HCT116 (cell line): ENCODE results near the gene ZNF532. TPM values are rescaled to one million over a fixed set of nuclear protein-coding genes. Genes with fewer than 3 reads are reported as not detected.
"Not testable (repeated sequence)": the region's sequence is repeated elsewhere in the genome, so short reads cannot be mapped to it uniquely, and the experiment has no call there.

Source experiments
- ATAC-seq: fragments of 200-7000 bp; cut with Tn5 transposase; 2 replicates; pipeline ENCODE4 v1.9.1; 2020; ENCODE audit warnings: mild to moderate bottlenecking, moderate library complexity
- BruUV-seq: library from RNA; stranded (reverse); fragments of 400-500 nt; replicated peaks from 2 replicates; lab custom pipeline; 2021; lab: Mats Ljungman, UMichigan
- CTCF ChIA-PET: fragments of 300-600 bp; sonication (Branson Sonifier 250); formaldehyde crosslinking; loops from one replicate; lab custom pipeline; 2021; ENCODE audit warnings: antibody characterized with exemption; lab: Charles Lee
- POLR2A ChIA-PET: fragments of 300-600, 350-600 bp; sonication (Branson Sonifier 250); formaldehyde crosslinking; loops from one replicate; lab custom pipeline; 2021; ENCODE audit warnings: antibody characterized with exemption; lab: Charles Lee
- RAD21 ChIA-PET, 2 experiments: fragments of 300-600 bp; sonication (Branson Sonifier 250); formaldehyde crosslinking; loops; one replicate each; lab custom pipeline; 2023; ENCODE audit warnings: low total read pairs in 2 of 2; ENCODE audit not compliant: uncharacterized antibody in 2 of 2, unreplicated experiment in 2 of 2, low non-redundant PET in 1 of 2; lab: Charles Lee
- DNase-seq: peaks from one replicate; pipeline ENCODE4 v3.0.0-alpha.2; 2010; ENCODE audit warnings: low read depth, low spot score
- H2AFZ ChIP-seq: fragments of 200-600 bp; shearing (Covaris generic), sonication (generic); 2 replicates; pipeline ENCODE4 v1.6.1; 2017; ENCODE audit warnings: low read depth, mixed run types, mixed read lengths, antibody characterized with exemption, low read length; ENCODE audit not compliant: poor library complexity, severe bottlenecking
- H3K27ac ChIP-seq: 2 replicates; pipeline ENCODE4 v1.5.1; 2012; ENCODE audit warnings: low read depth, low read length
- H3K27me3 ChIP-seq: fragments of 200-600 bp; sonication (generic); 2 replicates; pipeline ENCODE4 v1.6.1; 2016; ENCODE audit warnings: mixed run types, low read length, mixed read lengths; ENCODE audit not compliant: insufficient read depth
- H3K36me3 ChIP-seq, 2 experiments: fragments of 200-500 bp in 1 of 2; fragments of 200-600 bp in 1 of 2; sonication (Bioruptor generic) in 1 of 2; sonication (generic) in 1 of 2; 2 replicates each; pipeline versions ENCODE4 v1.5.1 to v1.6.1; 2014 to 2016; ENCODE audit warnings: low read length in 2 of 2, inconsistent platforms in 1 of 2, mixed read lengths in 1 of 2, mixed run types in 1 of 2; ENCODE audit not compliant: insufficient read depth in 2 of 2, control insufficient read depth in 1 of 2
- H3K4me1 ChIP-seq, 2 experiments: fragments of 200-600 bp in 1 of 2; sonication (generic) in 1 of 2; 2 replicates each; pipeline versions ENCODE4 v1.5.1 to v1.6.1; 2012 to 2017; ENCODE audit warnings: low read length in 2 of 2, inconsistent platforms in 1 of 2, mild to moderate bottlenecking in 1 of 2, mixed read lengths in 1 of 2, mixed run types in 1 of 2, moderate library complexity in 1 of 2; ENCODE audit not compliant: insufficient read depth in 2 of 2, control insufficient read depth in 1 of 2
- H3K4me2 ChIP-seq: fragments of 200-600 bp; sonication (generic); 2 replicates; pipeline ENCODE4 v1.6.1; 2017; ENCODE audit warnings: mixed run types, low read length, mixed read lengths
- H3K4me3 ChIP-seq, 2 experiments: fragments of 200-600 bp in 1 of 2; sonication (generic) in 1 of 2; replicated peaks in 1 of 2; 2 replicates each; pipeline ENCODE4 v1.5.1; 2011 to 2016; ENCODE audit warnings: low read length in 2 of 2, control low read depth in 1 of 2, low read depth in 1 of 2, mild to moderate bottlenecking in 1 of 2, mixed read lengths in 1 of 2, mixed run types in 1 of 2
- H3K79me2 ChIP-seq: fragments of 200-600 bp; sonication (generic); 2 replicates; pipeline ENCODE4 v1.6.1; 2017; ENCODE audit warnings: mild to moderate bottlenecking, mixed run types, low read length, moderate library complexity, mixed read lengths; ENCODE audit not compliant: insufficient read depth
- H3K9ac ChIP-seq: fragments of 200-600 bp; sonication (generic); 2 replicates; pipeline ENCODE4 v1.6.1; 2016; ENCODE audit warnings: low read length, mixed read lengths
- H3K9me2 ChIP-seq: fragments of 200-600 bp; sonication (generic), shearing (Covaris generic); 2 replicates; pipeline ENCODE4 v1.6.1; 2017; ENCODE audit warnings: mixed run types, mild to moderate bottlenecking, moderate library complexity; ENCODE audit not compliant: insufficient read depth
- H3K9me3 ChIP-seq, 2 experiments: fragments of 200-500 bp in 1 of 2; fragments of 200-600 bp in 1 of 2; sonication (Bioruptor generic) in 1 of 2; sonication (generic) in 1 of 2; 2 replicates each; pipeline ENCODE4 v1.6.1; 2014 to 2017; ENCODE audit warnings: low read length in 2 of 2, mixed read lengths in 2 of 2, inconsistent platforms in 1 of 2, low read depth in 1 of 2, mild to moderate bottlenecking in 1 of 2, mixed run types in 1 of 2, moderate library complexity in 1 of 2; ENCODE audit not compliant: control insufficient read depth in 1 of 2, insufficient read depth in 1 of 2
- H4K20me1 ChIP-seq: fragments of 200-600 bp; sonication (generic), shearing (Covaris generic); 2 replicates; pipeline ENCODE4 v1.6.1; 2017; ENCODE audit warnings: mixed run types, mild to moderate bottlenecking, moderate library complexity; ENCODE audit not compliant: insufficient read depth
- ELF1 ChIP-seq: IDR thresholded peaks from 2 replicates; pipeline ENCODE4 v1.6.1; 2012; ENCODE audit warnings: low read depth, borderline replicate concordance
- EZH2 ChIP-seq: fragments of 200-600 bp; sonication (generic); IDR thresholded peaks from 2 replicates; pipeline ENCODE4 v1.6.1; 2017; ENCODE audit warnings: antibody characterized with exemption, mixed run types
- FOSL1 ChIP-seq: IDR thresholded peaks from 2 replicates; pipeline ENCODE4 v1.6.1; 2012; ENCODE audit warnings: low read depth
- JUND ChIP-seq: IDR thresholded peaks from 2 replicates; pipeline ENCODE4 v1.6.1; 2012
- POLR2A ChIP-seq: IDR thresholded peaks from 2 replicates; pipeline ENCODE4 v1.7.0; 2011; ENCODE audit warnings: borderline replicate concordance; ENCODE audit not compliant: insufficient read depth, insufficient read length; ENCODE audit errors: extremely low read depth
- POLR2AphosphoS5 ChIP-seq: IDR thresholded peaks from 2 replicates; pipeline ENCODE4 v1.6.1; 2011; ENCODE audit warnings: mild to moderate bottlenecking, low read depth, low read length, moderate library complexity
- SIN3A ChIP-seq: IDR thresholded peaks from 2 replicates; pipeline ENCODE4 v1.6.1; 2012; ENCODE audit warnings: low read depth
- SP1 ChIP-seq: IDR thresholded peaks from 2 replicates; pipeline ENCODE4 v1.6.1; 2012; ENCODE audit warnings: low read depth
- SRF ChIP-seq: IDR thresholded peaks from 2 replicates; pipeline ENCODE4 v1.6.1; 2012; ENCODE audit warnings: low read depth
- intact Hi-C: fragments of 100-400 bp; cut with micrococcal nuclease; formaldehyde crosslinking; loops from 2 replicates; pipeline ENCODE4 v1.10.0; 2022
- total RNA-seq: library from RNA; stranded (reverse); gene quantifications from one replicate; pipeline ENCODE4 v1.2.1, GENCODE V29; 2021; ENCODE audit not compliant: unreplicated experiment
- TF ChIP-seq, protein P1 (sequence below), 3 experiments: fragments of 200-600 bp in 1 of 3; sonication (generic) in 1 of 3; IDR thresholded peaks in 2 of 3; conservative IDR thresholded peaks in 1 of 3; 2 replicates each; pipeline ENCODE4 v1.5.1; 2012 to 2017; ENCODE audit warnings: low read depth in 2 of 3, low read length in 2 of 3, antibody characterized with exemption in 1 of 3, borderline replicate concordance in 1 of 3, control low read depth in 1 of 3, mild to moderate bottlenecking in 1 of 3, mixed read lengths in 1 of 3, mixed run types in 1 of 3, moderate library complexity in 1 of 3; ENCODE audit not compliant: insufficient read depth in 1 of 3
- TF ChIP-seq, protein P2 (sequence below): IDR thresholded peaks from 2 replicates; pipeline ENCODE4 v1.6.1; 2012

ZNF532 gene
- total RNA-seq, 1 experiment from 2014 or later: 11.6 TPM

- ATAC-seq: no peak
- intact Hi-C loops: no loop called here
- Histone ChIP-seq H3K9me2 (no peaks in the 10 kb centered on the region), H4K20me1 (no peaks in the 10 kb centered on the region), H3K27ac (no peak overlapping the region), H3K36me3 (no peaks in the 10 kb centered on the region), H3K4me2 (no peak overlapping the region), H3K4me1 (peaks cover 0 to 8% of the 10 kb centered on the region in 2 experiments; a peak in 2 of 4 replicates), H3K27me3 (no peaks in the 10 kb centered on the region), H3K9ac (no peak overlapping the region), H3K79me2 (no peaks in the 10 kb centered on the region), H3K4me3 (no peak overlapping the region), H2AFZ (no peak overlapping the region), H3K9me3 (no peaks in the 10 kb centered on the region)
- POLR2A ChIA-PET: no interaction called here
- no peak for DNase-seq
- TF ChIP-seq SRF: no peak
- no peak for TF ChIP-seq EZH2
- no peak for TF ChIP-seq JUND
- TF ChIP-seq, protein P1, sequence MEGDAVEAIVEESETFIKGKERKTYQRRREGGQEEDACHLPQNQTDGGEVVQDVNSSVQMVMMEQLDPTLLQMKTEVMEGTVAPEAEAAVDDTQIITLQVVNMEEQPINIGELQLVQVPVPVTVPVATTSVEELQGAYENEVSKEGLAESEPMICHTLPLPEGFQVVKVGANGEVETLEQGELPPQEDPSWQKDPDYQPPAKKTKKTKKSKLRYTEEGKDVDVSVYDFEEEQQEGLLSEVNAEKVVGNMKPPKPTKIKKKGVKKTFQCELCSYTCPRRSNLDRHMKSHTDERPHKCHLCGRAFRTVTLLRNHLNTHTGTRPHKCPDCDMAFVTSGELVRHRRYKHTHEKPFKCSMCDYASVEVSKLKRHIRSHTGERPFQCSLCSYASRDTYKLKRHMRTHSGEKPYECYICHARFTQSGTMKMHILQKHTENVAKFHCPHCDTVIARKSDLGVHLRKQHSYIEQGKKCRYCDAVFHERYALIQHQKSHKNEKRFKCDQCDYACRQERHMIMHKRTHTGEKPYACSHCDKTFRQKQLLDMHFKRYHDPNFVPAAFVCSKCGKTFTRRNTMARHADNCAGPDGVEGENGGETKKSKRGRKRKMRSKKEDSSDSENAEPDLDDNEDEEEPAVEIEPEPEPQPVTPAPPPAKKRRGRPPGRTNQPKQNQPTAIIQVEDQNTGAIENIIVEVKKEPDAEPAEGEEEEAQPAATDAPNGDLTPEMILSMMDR (IDR thresholded peaks at IDR 0.05 in 2 of 3, conservative IDR thresholded peaks at IDR 0.05 in 1 of 3; ENCODE audit: borderline replicate concordance in 1 of 3, insufficient read depth in 1 of 3, low read depth in 2 of 3, low read length in 2 of 3): no peak
- no peak for TF ChIP-seq SIN3A
- CTCF ChIA-PET: no interaction called here
- no TSS peak for BruUV-seq
- RAD21 ChIA-PET: no interaction called here
Observed at GRCh38 chr18:58852629-58853028, 12.0 kb upstream of the ZNF532 start.

GRCh38 chr18:58853561-58853960, 11.1 kb upstream of the ZNF532 start:
- DNase-seq: no peak
- no peak overlapping the region for H3K27ac ChIP-seq
- ChIA-PET RAD21 (no interaction called here), POLR2A (no interaction called here), CTCF (no interaction called here)
- no peaks in the 10 kb centered on the region for H3K36me3 ChIP-seq
- TF ChIP-seq, protein P2, sequence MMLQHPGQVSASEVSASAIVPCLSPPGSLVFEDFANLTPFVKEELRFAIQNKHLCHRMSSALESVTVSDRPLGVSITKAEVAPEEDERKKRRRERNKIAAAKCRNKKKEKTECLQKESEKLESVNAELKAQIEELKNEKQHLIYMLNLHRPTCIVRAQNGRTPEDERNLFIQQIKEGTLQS: no peak
- TF ChIP-seq POLR2AphosphoS5 (no peak), FOSL1 (no peak), JUND (no peak), POLR2A (no peak), SP1 (no peak), ELF1 (no peak)
- H3K9me2 ChIP-seq: no peaks in the 10 kb centered on the region
- H2AFZ ChIP-seq: no peak overlapping the region
- H3K4me1 ChIP-seq: peaks cover 0 to 8% of the 10 kb centered on the region in 2 experiments; a peak in 2 of 4 replicates
- no peak overlapping the region for H3K4me2 ChIP-seq
- no peaks in the 10 kb centered on the region for H3K27me3 ChIP-seq
- H3K9ac ChIP-seq: no peak overlapping the region
- no peaks in the 10 kb centered on the region for H4K20me1 ChIP-seq
- H3K4me3 ChIP-seq: no peak overlapping the region
- no peak for ATAC-seq
- no TSS peak for BruUV-seq
- H3K79me2 ChIP-seq: no peaks in the 10 kb centered on the region
- H3K9me3 ChIP-seq: no peaks in the 10 kb centered on the region
- intact Hi-C loops: no loop called here

DNA sequence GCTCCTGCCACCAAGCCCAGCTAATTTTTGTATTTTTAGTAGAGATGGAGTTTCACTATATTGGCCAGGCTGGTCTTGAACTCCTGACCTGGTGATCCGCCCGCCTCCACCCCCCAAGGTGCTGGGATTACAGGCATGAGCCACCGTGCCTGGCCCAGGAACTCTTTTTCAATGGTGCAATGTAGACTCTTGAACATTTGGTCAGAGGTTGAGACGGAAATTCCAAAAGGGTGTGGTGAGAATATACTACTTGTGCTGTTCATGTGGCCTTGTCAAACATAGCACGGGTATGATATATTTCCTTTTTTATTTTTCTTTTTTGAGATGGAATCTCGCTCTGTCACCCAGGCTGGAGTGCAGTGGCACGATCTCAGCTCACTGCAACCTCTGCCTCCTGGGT, 9.2 kb upstream of the ZNF532 start:
- DNase-seq, POLR2A ChIA-PET, H3K27me3 ChIP-seq, H3K27ac ChIP-seq, H2AFZ ChIP-seq, ATAC-seq, H4K20me1 ChIP-seq, intact Hi-C loops, H3K9me3 ChIP-seq, H3K4me3 ChIP-seq, H3K4me2 ChIP-seq, RAD21 ChIA-PET, H3K9me2 ChIP-seq, H3K9ac ChIP-seq, H3K4me1 ChIP-seq, CTCF ChIA-PET, BruUV-seq, H3K79me2 ChIP-seq, H3K36me3 ChIP-seq: not testable (repeated sequence)
